HG03103 (cell line): ENCODE data around the gene BMPR2.

ENCODE experiments used
- ATAC-seq: cut with Tn5 transposase; IDR thresholded peaks from one replicate; pipeline ENCODE4 v1.9.1; 2021; ENCODE audit warnings: low read depth; ENCODE audit not compliant: unreplicated experiment

The BMPR2 gene

DNA sequence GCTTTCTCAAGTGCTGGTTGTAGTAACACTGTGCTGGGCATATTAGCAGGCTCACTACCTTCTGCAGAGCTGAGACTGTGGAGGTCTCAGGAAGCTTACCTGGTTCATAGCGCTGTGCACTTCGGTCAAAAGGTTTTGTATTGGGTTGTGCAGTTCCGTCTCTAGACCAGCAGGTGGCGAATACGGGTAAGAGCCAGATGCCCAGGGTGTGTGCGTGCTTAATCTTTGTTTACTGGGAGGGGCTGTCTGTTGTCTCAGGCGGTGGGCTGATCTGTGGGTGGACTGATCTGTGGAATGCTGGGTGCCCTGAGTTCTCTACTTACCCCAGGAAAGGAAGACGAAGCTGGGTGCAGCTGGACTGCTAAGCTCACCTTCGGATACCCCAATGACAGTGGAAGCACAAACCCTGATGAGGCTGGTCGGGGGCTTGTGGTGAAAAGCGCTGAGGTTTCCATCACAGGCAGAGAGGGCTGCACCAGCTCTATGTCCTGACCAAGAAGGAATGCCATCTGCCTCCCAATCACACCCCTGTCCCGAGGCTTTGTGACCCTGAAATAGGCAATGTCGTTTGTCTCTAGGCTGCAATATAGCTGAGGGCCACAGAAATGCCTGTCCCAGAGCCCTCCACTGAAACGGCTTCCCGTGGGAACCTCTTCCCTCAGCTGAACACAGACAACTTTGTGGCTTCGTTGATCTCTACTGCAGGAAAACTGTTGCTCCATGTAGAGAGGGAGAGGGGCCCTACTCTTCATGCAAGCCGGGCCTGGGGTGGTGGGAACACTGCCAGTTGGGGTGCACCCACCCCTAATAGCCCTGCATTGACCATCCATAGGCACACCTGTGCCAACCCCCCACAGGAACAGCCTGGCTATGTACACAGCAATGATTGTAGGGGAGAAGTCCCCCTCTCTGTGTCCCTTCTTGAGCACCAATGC is 212.8 kb downstream of the BMPR2 start:
- ATAC-seq: no peak

DNA sequence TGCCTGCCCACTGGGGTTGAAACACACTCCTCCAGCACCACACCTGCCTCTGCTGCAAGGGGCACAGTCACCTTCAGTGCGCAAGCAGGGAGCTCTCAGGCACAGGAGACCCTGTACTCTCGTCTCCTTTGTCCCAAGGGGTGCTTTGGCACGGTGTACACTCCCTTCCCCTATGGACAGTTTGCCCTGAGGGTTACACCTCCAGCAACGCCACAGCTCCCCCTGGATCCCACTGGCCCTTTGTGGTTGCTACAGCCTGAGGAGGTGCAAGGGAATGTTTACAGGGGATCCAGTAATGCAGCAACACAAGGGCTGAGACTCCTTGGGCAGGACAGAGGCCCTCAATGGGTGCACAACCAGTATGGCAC is 213.4 kb downstream of the BMPR2 start:
- ATAC-seq: no peak

DNA sequence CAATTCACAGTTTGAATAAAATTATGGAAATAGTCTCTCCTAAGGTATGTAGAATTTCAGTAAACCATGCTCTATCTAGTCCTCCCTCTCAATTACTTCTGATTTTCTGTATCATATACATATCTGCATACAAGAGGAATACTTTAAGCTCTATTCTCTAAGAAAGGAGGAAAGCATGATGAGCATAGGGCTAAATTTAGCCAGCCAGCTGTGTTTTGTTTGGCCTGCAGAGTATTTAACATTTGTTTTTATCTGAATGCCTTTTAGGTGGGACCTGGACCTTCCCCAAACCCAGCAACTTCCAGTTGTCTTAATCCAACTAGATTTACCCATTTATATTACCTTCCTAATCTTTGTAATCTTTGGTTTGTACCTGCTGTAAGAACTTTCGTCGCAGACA is 216.4 kb downstream of the BMPR2 start:
- no peak for ATAC-seq

DNA sequence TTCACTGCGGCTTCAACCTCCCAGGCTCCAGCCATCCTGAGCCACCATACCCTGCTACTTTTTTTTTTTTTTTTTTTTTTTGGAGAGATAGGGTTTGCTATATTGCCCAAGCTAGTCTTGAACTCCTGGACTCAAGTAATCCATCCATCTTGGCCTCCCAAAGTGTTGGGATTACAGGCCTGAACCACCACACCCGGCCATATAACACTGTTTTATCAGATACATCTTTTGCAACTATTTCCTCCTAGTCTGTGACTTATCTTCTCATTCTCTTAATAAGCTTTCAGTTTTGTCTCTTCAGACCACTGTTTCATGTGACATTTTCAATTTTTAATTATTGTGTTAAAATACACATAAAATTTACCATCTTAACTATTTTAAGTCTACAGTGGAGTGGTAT is 223.0 kb downstream of the BMPR2 start:
- ATAC-seq: no peak

DNA sequence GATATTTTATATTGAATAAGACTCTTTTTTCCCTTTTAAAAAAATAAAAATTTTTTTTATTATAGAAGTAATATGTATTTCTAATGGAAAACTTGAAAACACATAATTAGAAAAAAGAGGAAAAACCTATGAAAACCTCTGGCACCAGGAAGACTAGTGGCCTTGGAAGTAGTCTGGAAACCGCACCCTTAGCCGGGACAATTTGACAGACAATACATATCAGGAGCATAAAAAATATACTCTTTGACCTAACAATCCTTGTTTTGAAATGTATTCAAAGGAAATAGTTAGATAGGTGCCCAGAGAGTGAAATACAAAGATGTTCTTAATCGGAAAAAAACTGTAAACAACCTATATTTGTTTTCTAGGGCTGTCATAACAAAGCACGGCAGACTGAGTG is 223.8 kb downstream of the BMPR2 start:
- no peak for ATAC-seq

DNA sequence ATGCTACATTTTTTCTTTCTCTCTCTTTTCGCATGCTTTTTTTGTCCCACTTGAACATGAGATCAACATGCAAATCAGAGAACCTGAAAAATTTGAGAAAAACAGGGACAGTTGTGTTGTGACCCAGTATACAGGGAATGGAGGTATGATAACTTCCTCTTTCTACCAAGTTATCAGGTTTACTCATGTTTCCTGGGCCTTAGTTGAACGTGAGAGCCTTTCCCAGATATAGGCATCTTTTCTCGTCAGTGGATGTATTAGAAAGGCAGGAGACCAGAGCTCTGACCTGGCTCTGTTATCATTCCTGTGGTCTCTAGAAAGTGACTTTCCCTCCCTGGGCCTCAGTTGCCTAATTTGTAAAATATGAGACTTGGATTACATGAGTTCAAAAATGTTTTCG is 228.6 kb downstream of the BMPR2 start:
- no peak for ATAC-seq

DNA sequence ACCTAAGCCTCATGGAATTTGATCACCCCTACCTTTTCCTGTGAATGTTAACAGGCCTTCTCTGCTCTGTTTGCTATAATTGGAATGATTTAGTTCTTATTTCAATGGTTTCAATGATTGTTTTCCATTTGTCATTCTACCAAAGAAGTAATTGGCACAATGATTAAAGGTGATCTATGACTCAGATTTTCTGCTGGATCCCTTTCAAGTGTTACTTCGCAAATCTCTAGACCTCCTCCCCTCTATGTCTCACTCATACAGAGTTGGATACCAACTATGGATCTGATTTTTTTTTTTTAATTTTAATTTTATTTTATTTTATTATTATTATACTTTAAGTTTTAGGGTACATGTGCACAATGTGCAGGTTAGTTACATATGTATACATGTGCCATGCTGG is 229.0 kb downstream of the BMPR2 start:
- no peak for ATAC-seq

DNA sequence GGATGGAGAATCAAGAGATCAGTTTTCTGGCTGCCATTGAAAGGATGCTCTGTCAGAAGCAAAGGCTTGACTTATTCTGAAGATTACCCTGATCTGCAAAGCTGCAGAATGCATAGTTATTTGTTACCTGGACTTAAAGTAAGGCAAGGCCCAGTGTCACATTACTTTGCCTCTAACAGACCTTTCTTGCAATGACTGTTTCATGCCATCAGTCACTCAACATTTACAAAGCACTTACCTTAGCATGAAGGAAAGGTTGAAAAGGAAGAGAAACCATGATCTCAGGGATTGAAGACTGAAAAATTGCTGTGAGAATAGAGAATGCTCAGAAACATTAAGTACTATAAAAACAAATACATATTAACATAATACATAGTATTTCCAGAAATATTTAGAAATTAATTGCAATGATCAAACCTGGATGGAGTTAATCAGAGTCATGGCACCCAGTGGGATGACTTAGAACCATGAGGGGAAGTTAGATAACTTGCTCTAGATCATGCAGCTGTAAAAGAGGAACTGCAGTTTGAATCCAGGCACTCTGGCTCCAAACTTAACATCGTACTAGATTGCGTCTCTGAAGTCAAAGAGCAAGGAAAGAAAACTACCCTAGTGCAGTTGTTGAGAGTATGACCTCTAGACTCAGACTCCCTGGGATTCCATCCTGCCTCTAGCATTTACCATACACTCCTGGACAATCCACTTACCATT is 232.2 kb downstream of the BMPR2 start:
- peak; percentile 32 for ATAC-seq

DNA sequence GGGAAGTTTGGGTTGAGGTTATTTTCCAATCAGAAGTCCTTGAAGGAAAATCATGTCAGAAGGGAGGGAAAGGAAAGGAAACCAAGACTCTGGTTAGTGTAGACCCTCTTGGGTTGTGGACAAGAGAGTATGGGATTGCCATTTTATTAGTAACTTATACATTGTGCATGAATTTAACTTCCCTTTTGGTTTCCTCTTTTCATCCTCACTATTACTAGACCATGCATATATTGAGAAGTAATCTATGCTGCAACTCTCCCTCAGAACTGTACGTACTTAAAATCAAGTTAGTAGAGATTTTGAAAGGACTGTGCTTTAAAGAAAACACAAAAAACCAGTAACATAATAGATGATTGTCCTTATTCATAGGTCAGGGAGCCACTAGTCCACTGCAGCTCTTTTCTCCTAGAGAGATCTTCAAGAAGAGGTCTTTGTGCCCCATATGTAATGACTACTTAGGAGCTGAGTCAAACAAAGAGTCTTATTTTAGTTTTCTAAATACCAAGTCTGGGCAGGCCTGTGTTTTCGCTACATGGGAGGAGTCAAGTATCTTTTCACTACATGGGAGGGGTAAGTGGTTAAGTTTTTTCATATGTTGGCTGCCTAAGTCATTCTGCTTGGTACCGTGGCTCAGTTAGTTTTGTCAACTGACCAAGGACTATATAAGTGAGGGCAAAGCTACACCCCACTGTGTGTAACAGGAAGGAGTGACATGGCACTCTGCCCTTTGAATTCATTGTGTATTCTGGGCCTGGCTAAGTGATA is 233.4 kb downstream of the BMPR2 start:
- peak; percentile 76 for ATAC-seq

DNA sequence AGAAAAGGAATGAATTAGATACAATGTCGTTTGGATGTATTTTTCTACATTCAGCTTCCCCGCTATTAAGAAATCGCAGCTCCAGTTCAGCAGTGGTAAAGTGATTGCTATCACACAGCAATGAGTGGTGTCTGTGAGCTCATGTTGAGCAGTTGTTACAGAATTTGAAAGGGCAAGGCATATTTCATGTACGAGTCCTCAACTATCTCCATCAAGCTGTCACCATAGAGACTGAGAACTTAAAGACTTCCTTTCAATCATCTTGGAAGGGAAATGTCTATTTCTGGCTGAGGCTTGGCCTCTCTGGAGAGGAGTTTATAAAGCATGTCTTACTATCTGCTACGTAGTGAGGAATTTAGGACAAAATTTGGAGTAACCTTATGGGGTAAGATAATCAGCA is 234.3 kb downstream of the BMPR2 start:
- no peak for ATAC-seq

DNA sequence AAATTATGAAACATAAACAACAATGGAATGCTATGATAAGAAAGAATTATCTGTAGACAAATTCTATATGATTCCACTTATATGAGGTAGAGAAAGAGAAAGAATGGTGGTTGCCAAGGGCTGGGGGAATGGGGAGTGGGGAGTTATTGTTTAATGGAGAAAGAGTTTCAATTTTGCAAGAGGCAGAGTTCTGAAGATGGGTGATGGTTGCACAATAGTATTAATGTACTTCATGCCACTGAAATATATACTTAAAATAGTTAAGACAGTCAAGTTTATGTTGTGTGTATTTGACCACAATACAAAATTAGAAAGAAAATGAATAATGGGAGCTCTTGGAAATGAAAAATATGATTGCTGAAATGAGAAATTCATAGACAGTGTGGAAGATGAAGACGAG is 236.0 kb downstream of the BMPR2 start:
- no peak for ATAC-seq

DNA sequence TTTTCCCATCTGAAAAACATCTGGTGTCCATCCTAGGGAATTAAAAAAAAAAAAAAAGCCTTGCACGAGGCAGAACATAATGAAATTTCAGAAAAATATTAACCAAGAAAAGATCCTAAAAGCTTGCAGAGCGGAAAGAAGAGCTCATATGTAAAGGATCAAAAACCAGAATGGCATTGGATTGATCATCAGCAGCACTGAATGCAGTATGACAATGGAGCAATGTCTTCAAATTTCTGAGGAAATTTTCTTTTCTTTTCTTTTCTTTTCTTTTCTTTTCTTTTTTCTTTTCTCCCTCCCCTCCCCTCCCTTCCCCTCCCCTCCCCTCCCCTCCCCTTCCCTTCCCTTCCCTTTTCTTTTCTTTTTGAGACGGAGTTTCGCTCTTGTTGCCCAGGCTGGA is 237.4 kb downstream of the BMPR2 start:
- ATAC-seq: no peak
